ENCODE data around the gene CLCN4.

The CLCN4 gene

GRCh38 chrX:10157543-10157942, 768 bp downstream of the CLCN4 start:
- no peak for DNase-seq (ENCODE audit: insufficient read length, low spot score)
- TF ChIP-seq, protein P1, sequence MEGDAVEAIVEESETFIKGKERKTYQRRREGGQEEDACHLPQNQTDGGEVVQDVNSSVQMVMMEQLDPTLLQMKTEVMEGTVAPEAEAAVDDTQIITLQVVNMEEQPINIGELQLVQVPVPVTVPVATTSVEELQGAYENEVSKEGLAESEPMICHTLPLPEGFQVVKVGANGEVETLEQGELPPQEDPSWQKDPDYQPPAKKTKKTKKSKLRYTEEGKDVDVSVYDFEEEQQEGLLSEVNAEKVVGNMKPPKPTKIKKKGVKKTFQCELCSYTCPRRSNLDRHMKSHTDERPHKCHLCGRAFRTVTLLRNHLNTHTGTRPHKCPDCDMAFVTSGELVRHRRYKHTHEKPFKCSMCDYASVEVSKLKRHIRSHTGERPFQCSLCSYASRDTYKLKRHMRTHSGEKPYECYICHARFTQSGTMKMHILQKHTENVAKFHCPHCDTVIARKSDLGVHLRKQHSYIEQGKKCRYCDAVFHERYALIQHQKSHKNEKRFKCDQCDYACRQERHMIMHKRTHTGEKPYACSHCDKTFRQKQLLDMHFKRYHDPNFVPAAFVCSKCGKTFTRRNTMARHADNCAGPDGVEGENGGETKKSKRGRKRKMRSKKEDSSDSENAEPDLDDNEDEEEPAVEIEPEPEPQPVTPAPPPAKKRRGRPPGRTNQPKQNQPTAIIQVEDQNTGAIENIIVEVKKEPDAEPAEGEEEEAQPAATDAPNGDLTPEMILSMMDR (IDR thresholded peaks at IDR 0.05; ENCODE audit: insufficient read depth, missing control alignments) = no peak
- FAIRE-seq = no peak

DNA sequence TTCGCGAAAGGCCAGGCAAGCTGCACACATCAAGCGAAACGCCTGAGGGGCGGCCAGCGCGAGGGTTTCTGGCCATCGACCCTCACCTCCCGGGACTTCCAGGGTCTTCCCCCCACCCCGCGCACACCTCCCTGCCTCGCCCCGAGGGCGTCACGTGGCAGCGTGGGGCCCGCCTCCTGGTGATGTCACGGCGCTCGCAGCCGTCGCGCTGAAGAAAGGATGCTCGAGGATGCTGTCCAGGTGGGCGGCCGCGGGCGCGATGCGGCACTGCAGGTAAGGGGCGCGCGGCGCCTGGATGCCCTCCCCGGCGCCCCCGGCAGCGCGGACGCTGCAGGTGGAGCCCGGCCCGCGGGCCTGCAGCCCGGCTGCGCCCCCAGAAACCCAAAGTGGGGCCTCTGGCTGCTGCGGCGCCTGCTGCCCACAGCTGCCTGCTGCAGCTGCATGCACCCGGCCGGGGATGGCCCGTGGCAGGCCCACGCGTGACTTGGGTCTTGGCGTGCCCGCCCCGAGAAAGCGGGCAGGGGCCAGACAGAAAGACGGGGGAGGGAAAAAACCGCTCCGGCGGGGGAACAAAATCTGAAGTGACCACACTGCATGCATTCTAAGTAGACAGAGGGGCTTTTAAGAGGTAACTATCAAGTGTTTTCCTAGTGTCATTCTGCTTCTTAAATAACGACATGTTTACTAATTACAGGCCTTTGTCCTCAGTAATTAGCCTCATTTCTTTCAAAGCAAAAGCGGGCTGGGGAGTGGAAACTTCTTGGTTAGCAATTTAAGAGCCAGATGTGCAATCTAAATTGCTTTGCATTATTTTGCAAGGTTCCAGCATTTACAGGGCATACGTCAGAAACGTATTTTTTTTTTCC, 1.7 kb downstream of the CLCN4 start:
- TF ChIP-seq, protein P1 (IDR thresholded peaks at IDR 0.05; ENCODE audit: insufficient read depth, missing control alignments) = no peak
- DNase-seq (ENCODE audit: insufficient read length, low spot score) (no peak), FAIRE-seq (no peak)

DNA sequence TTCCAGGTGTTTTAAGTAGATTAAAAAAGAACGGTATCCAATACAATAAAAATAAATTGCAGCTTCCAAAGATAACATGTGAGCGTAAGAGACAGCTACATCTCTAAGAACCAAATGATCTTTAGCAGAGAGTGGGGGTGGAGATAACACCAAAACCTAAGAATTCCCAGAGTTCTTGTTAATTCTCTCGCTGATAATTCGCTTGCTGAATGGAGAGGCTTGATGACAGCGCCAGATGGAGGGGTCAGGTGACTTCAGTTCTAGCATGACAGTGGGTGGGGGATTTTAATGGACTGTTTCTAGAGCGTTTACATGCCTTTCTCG, 2.3 kb downstream of the CLCN4 start:
- TF ChIP-seq, protein P1 (IDR thresholded peaks at IDR 0.05; ENCODE audit: insufficient read depth, missing control alignments) = no peak
- no peak for DNase-seq (ENCODE audit: insufficient read length, low spot score)
- no peak for FAIRE-seq

DNA sequence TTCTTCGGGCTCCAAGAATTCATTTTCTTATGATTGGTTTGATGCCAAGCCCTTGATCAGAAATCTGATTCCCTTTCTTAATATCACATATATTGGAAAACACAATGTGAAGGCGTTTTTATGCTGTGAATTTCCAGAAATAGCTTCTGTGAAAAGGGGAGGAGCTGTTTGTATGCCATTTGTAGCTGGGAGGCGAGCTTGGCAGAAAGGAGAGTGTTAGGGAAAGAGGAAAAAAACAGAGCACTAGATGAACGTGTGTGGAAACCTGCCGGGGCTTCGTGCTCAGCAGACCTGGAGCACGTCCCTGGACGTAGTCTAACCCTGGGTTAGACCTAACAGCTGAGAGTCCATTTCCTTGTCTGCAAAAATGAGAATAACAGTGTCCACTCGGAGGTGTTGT, 3.4 kb downstream of the CLCN4 start:
- no peak for DNase-seq (ENCODE audit: insufficient read length, low spot score)
- no peak for FAIRE-seq
- TF ChIP-seq, protein P1 (IDR thresholded peaks at IDR 0.05; ENCODE audit: insufficient read depth, missing control alignments) = no peak

GRCh38 chrX:10163031-10163430, 6.3 kb downstream of the CLCN4 start:
- TF ChIP-seq, protein P1 (IDR thresholded peaks at IDR 0.05; ENCODE audit: insufficient read depth, missing control alignments) = no peak
- DNase-seq (ENCODE audit: insufficient read length, low spot score) (no peak), FAIRE-seq (no peak)

DNA sequence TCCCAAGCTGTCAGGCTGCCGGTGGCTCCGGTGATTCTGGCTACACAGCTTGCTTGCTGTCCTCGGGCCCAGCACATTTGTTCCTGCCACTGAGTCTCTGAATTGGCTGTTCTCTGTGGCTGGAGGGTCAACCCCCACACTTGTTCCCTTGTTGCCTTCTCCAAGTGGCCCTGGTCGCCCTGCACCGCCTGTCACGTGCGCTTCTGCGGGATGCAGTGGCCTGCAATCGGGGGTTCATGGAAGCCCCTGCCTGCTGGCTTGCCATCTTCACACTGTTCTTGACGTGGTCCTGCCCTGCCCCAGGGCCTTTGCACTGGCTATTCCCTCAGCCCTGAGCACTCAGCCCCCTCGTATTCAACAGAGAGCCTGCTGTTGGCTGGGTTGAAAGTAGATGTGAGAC, 8.1 kb downstream of the CLCN4 start:
- TF ChIP-seq, protein P1 (IDR thresholded peaks at IDR 0.05; ENCODE audit: insufficient read depth, missing control alignments) = no peak
- FAIRE-seq = no peak

GRCh38 chrX:10165580-10166247, 8.9 kb downstream of the CLCN4 start:
- DNase-seq (ENCODE audit: insufficient read length, low spot score) (no peak), FAIRE-seq (no peak)

More for the DNA sequence above, 8.1 kb downstream of the CLCN4 start:
- DNase-seq (ENCODE audit: insufficient read length, low spot score) = no peak

More at GRCh38 chrX:10165580-10166247, 8.9 kb downstream of the CLCN4 start:
- TF ChIP-seq, protein P1 (IDR thresholded peaks at IDR 0.05; ENCODE audit: insufficient read depth, missing control alignments) = no peak

Data from D721Med (cell line).